Right hindlimb (tissue), 1 donor: Measurements from ENCODE around the gene HBA1.
"Not testable (repeated sequence)": the region's sequence is repeated elsewhere in the genome, so short reads cannot be mapped to it uniquely, and the experiment has no call there.

Source experiments
- DNase-seq: peaks from one replicate; pipeline ENCODE4 v3.0.0-alpha.2; 2018

Gene HBA1

GRCh38 chr16:211631-212180 lies 35.2 kb downstream of the HBA1 start:
- not testable (repeated sequence) for DNase-seq

DNA sequence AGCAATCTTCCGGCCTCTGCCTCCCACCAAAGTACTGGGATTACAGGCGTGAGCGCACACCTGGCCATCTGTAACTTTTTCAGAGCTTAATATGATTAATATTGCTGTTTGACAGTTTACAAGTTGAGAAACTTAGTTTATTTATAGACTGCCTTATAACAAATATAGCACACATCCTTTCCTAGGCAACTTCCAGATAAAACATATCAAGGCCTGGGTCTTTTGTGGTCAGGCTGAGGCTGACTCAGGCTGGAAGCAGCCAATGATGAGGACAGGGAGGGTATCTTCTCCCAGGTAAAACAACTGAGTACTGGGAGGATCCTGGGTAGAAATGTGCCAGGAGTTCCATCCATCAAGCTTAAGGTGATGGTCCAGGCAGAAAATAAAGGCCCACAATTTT lies 36.5 kb downstream of the HBA1 start:
- DNase-seq = no peak

DNA sequence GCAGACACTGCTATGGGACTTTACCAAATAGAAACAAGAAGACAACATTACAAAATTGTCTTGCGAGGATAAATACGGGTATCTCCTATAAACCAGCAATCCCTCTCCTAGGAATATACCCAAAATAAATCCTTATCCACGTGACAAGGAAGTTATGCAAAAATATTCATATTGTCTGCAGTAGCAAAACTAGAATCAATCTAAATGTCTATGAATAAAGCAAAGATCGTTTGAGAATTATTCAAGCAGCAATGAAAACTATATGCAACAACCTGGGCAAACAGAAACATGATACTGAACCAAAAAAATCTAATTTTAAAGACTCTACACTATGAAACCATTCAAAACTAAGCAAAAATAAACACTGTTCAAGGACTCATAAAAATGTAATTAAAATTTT lies 43.5 kb downstream of the HBA1 start:
- DNase-seq = no peak
